ENCODE data around the gene CD300C.

DNA sequence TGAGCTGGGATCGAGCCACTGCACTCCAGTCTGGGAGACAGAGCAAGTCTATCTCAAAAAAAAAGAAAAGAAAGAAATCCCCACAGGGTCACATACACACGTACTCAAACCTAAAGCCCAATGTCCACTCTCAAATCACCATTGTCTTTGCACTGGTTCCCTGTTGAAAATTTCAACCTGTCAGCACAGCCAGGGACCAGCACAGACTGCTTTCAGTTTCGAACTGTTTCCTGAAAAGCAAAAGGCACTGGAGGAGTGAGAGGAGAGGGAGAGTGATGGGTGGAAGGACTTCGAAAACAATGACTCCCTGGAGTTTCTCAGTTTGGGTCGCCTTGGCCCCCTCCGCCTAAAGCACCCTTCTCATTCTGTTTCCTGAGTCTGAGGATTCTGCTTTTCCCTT lies 9.0 kb upstream of the CD300C start:
- no peak for TF ChIP-seq POLR2AphosphoS5 (IDR thresholded peaks at IDR 0.05)
- TF ChIP-seq, protein P1, sequence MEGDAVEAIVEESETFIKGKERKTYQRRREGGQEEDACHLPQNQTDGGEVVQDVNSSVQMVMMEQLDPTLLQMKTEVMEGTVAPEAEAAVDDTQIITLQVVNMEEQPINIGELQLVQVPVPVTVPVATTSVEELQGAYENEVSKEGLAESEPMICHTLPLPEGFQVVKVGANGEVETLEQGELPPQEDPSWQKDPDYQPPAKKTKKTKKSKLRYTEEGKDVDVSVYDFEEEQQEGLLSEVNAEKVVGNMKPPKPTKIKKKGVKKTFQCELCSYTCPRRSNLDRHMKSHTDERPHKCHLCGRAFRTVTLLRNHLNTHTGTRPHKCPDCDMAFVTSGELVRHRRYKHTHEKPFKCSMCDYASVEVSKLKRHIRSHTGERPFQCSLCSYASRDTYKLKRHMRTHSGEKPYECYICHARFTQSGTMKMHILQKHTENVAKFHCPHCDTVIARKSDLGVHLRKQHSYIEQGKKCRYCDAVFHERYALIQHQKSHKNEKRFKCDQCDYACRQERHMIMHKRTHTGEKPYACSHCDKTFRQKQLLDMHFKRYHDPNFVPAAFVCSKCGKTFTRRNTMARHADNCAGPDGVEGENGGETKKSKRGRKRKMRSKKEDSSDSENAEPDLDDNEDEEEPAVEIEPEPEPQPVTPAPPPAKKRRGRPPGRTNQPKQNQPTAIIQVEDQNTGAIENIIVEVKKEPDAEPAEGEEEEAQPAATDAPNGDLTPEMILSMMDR (IDR thresholded peaks at IDR 0.05) = no peak
- no peak for TF ChIP-seq EP300 (IDR thresholded peaks at IDR 0.05)
- no peak for TF ChIP-seq POLR2A (IDR thresholded peaks at IDR 0.05)

All from upper lobe of left lung (tissue), 4 donors.